ENCODE measurements around the gene UQCC3. TPM values are rescaled to one million over a fixed set of nuclear protein-coding genes. Genes with fewer than 3 reads are reported as not detected.
"Not testable (repeated sequence)": the region's sequence is repeated elsewhere in the genome, so short reads cannot be mapped to it uniquely, and the experiment has no call there.

UQCC3 gene
- total and polyA plus RNA-seq, 8 donors = 6.2 to 9.0 (median 6.6) TPM

- peaks cover 3 to 14% of the 10 kb centered on the region in 2 donors for H3K27me3 ChIP-seq
- peaks cover 15 to 25% of the 10 kb centered on the region in 2 donors for H3K4me1 ChIP-seq
- TF ChIP-seq CTCF (IDR thresholded peaks at IDR 0.05) = no peak
- ATAC-seq (no peak), DNase-seq (peak in 1 of 4 donors; percentile 19)
- no peaks in the 10 kb centered on the region for H3K9me3 ChIP-seq
- intact Hi-C loops (cut with DNase I) = no loop called here
- peaks cover 0 to 5% of the 10 kb centered on the region in 2 donors for H3K36me3 ChIP-seq
- H3K4me3 ChIP-seq = no peak overlapping the region
- no peak overlapping the region for H3K27ac ChIP-seq
These were observed 11.0 kb downstream of the UQCC3 start for GRCh38 chr11:62682518-62682917.

GRCh38 chr11:62687508-62688396 is 16.3 kb downstream of the UQCC3 start:
- peaks cover 0 to 32% of the 10 kb centered on the region in 2 donors for H3K36me3 ChIP-seq
- intact Hi-C loops (cut with DNase I) = no loop called here
- H3K9me3 ChIP-seq = no peaks in the 10 kb centered on the region
- ATAC-seq = peak; percentile 52
- no peak overlapping the region for H3K27ac ChIP-seq
- TF ChIP-seq CTCF (IDR thresholded peaks at IDR 0.05) = no peak
- H3K4me3 ChIP-seq = peak overlapping the region in 1 of 2 donors; percentile 13
- H3K27me3 ChIP-seq = peaks cover 9 to 28% of the 10 kb centered on the region in 2 donors
- DNase-seq = peak in 2 of 4 donors; percentile 12 to 75
- peaks cover 0 to 4% of the 10 kb centered on the region in 2 donors for H3K4me1 ChIP-seq

GRCh38 chr11:62688491-62688890 is 17.0 kb downstream of the UQCC3 start:
- H3K27ac ChIP-seq = no peak overlapping the region
- peaks cover 0 to 40% of the 10 kb centered on the region in 2 donors for H3K36me3 ChIP-seq
- no peak for TF ChIP-seq CTCF (IDR thresholded peaks at IDR 0.05)
- no peak for DNase-seq
- intact Hi-C loops (cut with DNase I) = no loop called here
- no peak overlapping the region for H3K4me3 ChIP-seq
- peaks cover 9 to 28% of the 10 kb centered on the region in 2 donors for H3K27me3 ChIP-seq
- H3K9me3 ChIP-seq = no peaks in the 10 kb centered on the region
- ATAC-seq = no peak
- peaks cover 0 to 4% of the 10 kb centered on the region in 2 donors for H3K4me1 ChIP-seq

- ATAC-seq (peak; percentile 51), DNase-seq (no peak)
- peaks cover 9 to 28% of the 10 kb centered on the region in 2 donors for H3K27me3 ChIP-seq
- H3K36me3 ChIP-seq = peaks cover 0 to 44% of the 10 kb centered on the region in 2 donors
- H3K9me3 ChIP-seq = no peaks in the 10 kb centered on the region
- intact Hi-C loops (cut with DNase I) = loop anchor here in 1 of 2 donors (5.0 kb wide), 1 partner anchor 307 kb away; no protein-coding TSS in a partner anchor
- no peak within 1 kb of the TSS for H3K27ac ChIP-seq
- peaks cover 0 to 7% of the 10 kb centered on the region in 2 donors for H3K4me1 ChIP-seq
- no peak for TF ChIP-seq CTCF (IDR thresholded peaks at IDR 0.05)
- H3K4me3 ChIP-seq = no peak within 1 kb of the TSS
These were observed 18.1 kb downstream of the UQCC3 start, which contains the start of gene LRRN4CL for GRCh38 chr11:62689421-62690183. Gene LRRN4CL, minus strand, starts transcription at chr11:62689530. Its CDS starts 1,022 bp downstream, at chr11:62688508.

GRCh38 chr11:62693624-62694023 is 22.2 kb downstream of the UQCC3 start:
- not testable (repeated sequence) for ATAC-seq, H3K27ac ChIP-seq, DNase-seq, H3K27me3 ChIP-seq, H3K4me1 ChIP-seq, H3K9me3 ChIP-seq, H3K4me3 ChIP-seq
- intact Hi-C loops (cut with DNase I) = loop anchor here in 1 of 2 donors (5.0 kb wide), 1 partner anchor 311 kb away; no protein-coding TSS in a partner anchor
- peaks cover 0 to 50% of the 10 kb centered on the region in 2 donors for H3K36me3 ChIP-seq

Data from left lung (tissue), 10 donors.